GM23338 (cell line): ENCODE measurements around the gene BACE2. TPM values are rescaled to one million over a fixed set of nuclear protein-coding genes. Genes with fewer than 3 reads are reported as not detected.

Source experiments
- ATAC-seq: fragments of 200-7000 bp; cut with Tn5 transposase; 3 replicates; pipeline ENCODE4 v1.9.1; 2020
- DNase-seq: peaks from one replicate; pipeline ENCODE4 v3.0.0-alpha.2; 2015; ENCODE audit warnings: low spot score
- H2AFZ ChIP-seq: fragments of 200-600 bp; sonication (generic); 2 replicates; pipeline ENCODE4 v1.8.0; 2016; ENCODE audit warnings: antibody characterized with exemption, mild to moderate bottlenecking, moderate library complexity
- H3F3A ChIP-seq: fragments of 200-600 bp; sonication (generic); replicated peaks from 2 replicates; pipeline ENCODE4 v1.8.0; 2017; ENCODE audit warnings: antibody characterized with exemption, mixed run types, low read depth
- H3K27ac ChIP-seq: fragments of 200-600 bp; sonication (generic); 2 replicates; pipeline ENCODE4 v1.6.1; 2016; ENCODE audit warnings: low read depth
- H3K27me3 ChIP-seq: fragments of 200-600 bp; sonication (generic); 2 replicates; pipeline ENCODE4 v1.8.0; 2016; ENCODE audit warnings: mild to moderate bottlenecking, mixed run types, moderate library complexity; ENCODE audit not compliant: insufficient read depth
- H3K36me3 ChIP-seq: fragments of 200-600 bp; sonication (generic); 2 replicates; pipeline ENCODE4 v1.8.0; 2016; ENCODE audit warnings: mild to moderate bottlenecking; ENCODE audit not compliant: insufficient read depth
- H3K4me1 ChIP-seq: fragments of 200-600 bp; sonication (generic); 2 replicates; pipeline ENCODE4 v1.8.0; 2016; ENCODE audit warnings: mild to moderate bottlenecking, moderate library complexity; ENCODE audit not compliant: insufficient read depth
- H3K4me2 ChIP-seq: fragments of 200-600 bp; sonication (generic); 2 replicates; pipeline ENCODE4 v1.7.1; 2017; ENCODE audit warnings: mixed run types
- H3K4me3 ChIP-seq: fragments of 200-600 bp; sonication (generic); 2 replicates; pipeline ENCODE4 v1.6.1; 2016; ENCODE audit warnings: mixed run types
- H3K79me2 ChIP-seq: fragments of 200-600 bp; sonication (generic); replicated peaks from 2 replicates; pipeline ENCODE4 v1.8.0; 2017; ENCODE audit warnings: mild to moderate bottlenecking; ENCODE audit not compliant: insufficient read depth
- H3K9me2 ChIP-seq: fragments of 200-600 bp; sonication (generic); 2 replicates; pipeline ENCODE4 v1.8.0; 2017; ENCODE audit not compliant: insufficient read depth
- H4K20me1 ChIP-seq: fragments of 200-600 bp; sonication (generic); replicated peaks from 2 replicates; pipeline ENCODE4 v1.8.0; 2017; ENCODE audit warnings: mild to moderate bottlenecking; ENCODE audit not compliant: insufficient read depth
- H3K27ac Mint-ChIP-seq: 2 replicates; pipeline ENCODE4 v1.8.0; 2020; ENCODE audit warnings: inconsistent platforms, mild to moderate bottlenecking, moderate library complexity, mixed read lengths
- H3K27me3 Mint-ChIP-seq: 3 replicates; pipeline ENCODE4 v1.8.0; 2022; ENCODE audit warnings: low read depth, mild to moderate bottlenecking, moderate library complexity, mixed read lengths, inconsistent platforms; ENCODE audit not compliant: insufficient read depth, poor library complexity
- H3K36me3 Mint-ChIP-seq: 3 replicates; pipeline ENCODE4 v1.8.0; 2021; ENCODE audit warnings: low read depth, mild to moderate bottlenecking, inconsistent platforms, moderate library complexity, mixed read lengths
- H3K4me1 Mint-ChIP-seq: 3 replicates; pipeline ENCODE4 v1.8.0; 2020; ENCODE audit warnings: mild to moderate bottlenecking, inconsistent platforms, mixed read lengths
- H3K4me3 Mint-ChIP-seq: 3 replicates; pipeline ENCODE4 v1.8.0; 2021; ENCODE audit warnings: moderate library complexity, mild to moderate bottlenecking, inconsistent platforms, mixed read lengths
- H3K9me3 Mint-ChIP-seq: 3 replicates; pipeline ENCODE4 v1.8.0; 2020; ENCODE audit warnings: moderate library complexity, mild to moderate bottlenecking, inconsistent platforms, mixed read lengths
- CREB1 ChIP-seq: fragments of 250-450 bp; sonication (Bioruptor Pico); IDR thresholded peaks from 2 replicates; pipeline ENCODE4 v1.5.0; 2020; ENCODE audit warnings: low read depth, mild to moderate bottlenecking, moderate library complexity
- CTCF ChIP-seq, 2 experiments: fragments of 200-600 bp in 1 of 2; sonication (generic) in 1 of 2; conservative IDR thresholded peaks; 2 replicates each; pipeline versions ENCODE4 v1.5.1 to v1.6.1; 2016 to 2017; ENCODE audit warnings: antibody characterized with exemption in 2 of 2, low read depth in 2 of 2, mild to moderate bottlenecking in 2 of 2, moderate library complexity in 1 of 2
- EZH2 ChIP-seq: fragments of 200-600 bp; sonication (generic); IDR thresholded peaks from one replicate; pipeline ENCODE4 v1.8.0; 2017; ENCODE audit warnings: antibody characterized with exemption, mild to moderate bottlenecking, low read depth; ENCODE audit not compliant: unreplicated experiment
- EZH2phosphoT487 ChIP-seq: fragments of 200-600 bp; sonication (generic); IDR thresholded peaks from one replicate; pipeline ENCODE4 v1.8.1; 2018; ENCODE audit warnings: antibody characterized with exemption; ENCODE audit not compliant: unreplicated experiment
- JUNB ChIP-seq: IDR thresholded peaks from one replicate; pipeline ENCODE4 v1.6.1; 2016; ENCODE audit warnings: antibody characterized with exemption; ENCODE audit not compliant: unreplicated experiment
- NANOG ChIP-seq: IDR thresholded peaks from 2 replicates; pipeline ENCODE4 v1.6.1; 2016; ENCODE audit warnings: antibody characterized with exemption, borderline replicate concordance
- POLR2AphosphoS5 ChIP-seq: IDR thresholded peaks from 2 replicates; pipeline ENCODE4 v1.6.1; 2016; ENCODE audit warnings: antibody characterized with exemption, low read depth
- STAT1 ChIP-seq: IDR thresholded peaks from one replicate; pipeline ENCODE4 v1.6.1; 2016; ENCODE audit warnings: antibody characterized with exemption; ENCODE audit not compliant: unreplicated experiment
- ZNF114 ChIP-seq: fragments of 250-450 bp; sonication (Bioruptor Pico); IDR thresholded peaks from 2 replicates; pipeline ENCODE4 v1.5.0; 2020; ENCODE audit warnings: mild to moderate bottlenecking, moderate library complexity
- ZNF331 ChIP-seq: fragments of 250-450 bp; sonication (Bioruptor Pico); IDR thresholded peaks from 2 replicates; pipeline ENCODE4 v1.5.0; 2020; ENCODE audit warnings: low read depth, mild to moderate bottlenecking, moderate library complexity
- polyA plus RNA-seq: library from polyadenylated mRNA; unstranded; fragments of >200 nt; fragmentation: Nextera tagmentation; extraction: Ambion mirVana; gene quantifications from 2 replicates; pipeline ENCODE4 v1.2.1, GENCODE V29; 2016
- total RNA-seq: library from RNA; depleted of rRNA; stranded (reverse); fragments of >200 nt; shearing (Covaris generic); gene quantifications from 2 replicates; pipeline ENCODE4 v1.2.3, GENCODE V29; 2014
- TF ChIP-seq, protein P1 (sequence below): IDR thresholded peaks from one replicate; pipeline ENCODE4 v1.6.1; 2018; ENCODE audit warnings: antibody characterized with exemption; ENCODE audit not compliant: unreplicated experiment
- TF ChIP-seq, protein P2 (sequence below): fragments of 250-450 bp; sonication (Bioruptor Pico); IDR thresholded peaks from 2 replicates; pipeline ENCODE4 v1.5.0; 2020; ENCODE audit warnings: mild to moderate bottlenecking, moderate library complexity
- TF ChIP-seq, protein P3 (sequence below): IDR thresholded peaks from 2 replicates; pipeline ENCODE4 v1.6.1; 2016; ENCODE audit warnings: antibody characterized with exemption

The BACE2 gene
- total and polyA plus RNA-seq, 2 experiments from 2014 or later: 3.5 to 6.8 TPM

DNA sequence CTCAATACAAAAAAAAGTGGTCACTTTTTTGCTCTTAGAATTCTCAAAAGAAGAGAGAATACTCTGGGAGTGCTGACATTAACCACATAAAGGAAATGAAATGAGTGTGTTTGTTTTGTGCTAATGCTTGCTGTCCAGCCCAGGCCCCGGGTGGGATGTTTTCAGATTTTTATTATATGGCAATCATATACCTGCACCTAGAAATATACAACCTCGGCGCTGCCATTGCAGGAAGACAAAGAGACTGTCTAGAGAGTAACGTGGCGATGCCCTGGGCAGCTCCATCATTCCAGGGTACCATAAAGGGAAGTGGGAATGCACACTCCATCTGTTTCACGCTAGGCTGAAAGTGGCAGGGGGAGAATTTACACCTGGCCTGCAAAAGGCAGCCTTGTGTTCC is 7.1 kb downstream of the BACE2 start:
- Histone ChIP-seq H3F3A (no peaks in the 10 kb centered on the region), H3K4me2 (no peak overlapping the region), H3K9me2 (no peaks in the 10 kb centered on the region), H3K27me3 (peaks cover 3% of the 10 kb centered on the region), H3K79me2 (no peaks in the 10 kb centered on the region), H3K4me3 (no peak overlapping the region), H3K27ac (no peak overlapping the region), H4K20me1 (no peaks in the 10 kb centered on the region), H3K36me3 (no peaks in the 10 kb centered on the region), H3K4me1 (peaks cover 2% of the 10 kb centered on the region; the same call in 1 of the 2 replicates), H2AFZ (no peak overlapping the region)
- DNase-seq (no peak), ATAC-seq (no peak)
- no peaks in the 10 kb centered on the region for H3K9me3 Mint-ChIP-seq
- TF ChIP-seq, protein P1, sequence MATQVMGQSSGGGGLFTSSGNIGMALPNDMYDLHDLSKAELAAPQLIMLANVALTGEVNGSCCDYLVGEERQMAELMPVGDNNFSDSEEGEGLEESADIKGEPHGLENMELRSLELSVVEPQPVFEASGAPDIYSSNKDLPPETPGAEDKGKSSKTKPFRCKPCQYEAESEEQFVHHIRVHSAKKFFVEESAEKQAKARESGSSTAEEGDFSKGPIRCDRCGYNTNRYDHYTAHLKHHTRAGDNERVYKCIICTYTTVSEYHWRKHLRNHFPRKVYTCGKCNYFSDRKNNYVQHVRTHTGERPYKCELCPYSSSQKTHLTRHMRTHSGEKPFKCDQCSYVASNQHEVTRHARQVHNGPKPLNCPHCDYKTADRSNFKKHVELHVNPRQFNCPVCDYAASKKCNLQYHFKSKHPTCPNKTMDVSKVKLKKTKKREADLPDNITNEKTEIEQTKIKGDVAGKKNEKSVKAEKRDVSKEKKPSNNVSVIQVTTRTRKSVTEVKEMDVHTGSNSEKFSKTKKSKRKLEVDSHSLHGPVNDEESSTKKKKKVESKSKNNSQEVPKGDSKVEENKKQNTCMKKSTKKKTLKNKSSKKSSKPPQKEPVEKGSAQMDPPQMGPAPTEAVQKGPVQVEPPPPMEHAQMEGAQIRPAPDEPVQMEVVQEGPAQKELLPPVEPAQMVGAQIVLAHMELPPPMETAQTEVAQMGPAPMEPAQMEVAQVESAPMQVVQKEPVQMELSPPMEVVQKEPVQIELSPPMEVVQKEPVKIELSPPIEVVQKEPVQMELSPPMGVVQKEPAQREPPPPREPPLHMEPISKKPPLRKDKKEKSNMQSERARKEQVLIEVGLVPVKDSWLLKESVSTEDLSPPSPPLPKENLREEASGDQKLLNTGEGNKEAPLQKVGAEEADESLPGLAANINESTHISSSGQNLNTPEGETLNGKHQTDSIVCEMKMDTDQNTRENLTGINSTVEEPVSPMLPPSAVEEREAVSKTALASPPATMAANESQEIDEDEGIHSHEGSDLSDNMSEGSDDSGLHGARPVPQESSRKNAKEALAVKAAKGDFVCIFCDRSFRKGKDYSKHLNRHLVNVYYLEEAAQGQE: no peak
- no peak for TF ChIP-seq ZNF331 (CRISPR knock-in tag)
- TF ChIP-seq EZH2phosphoT487: no peak
- TF ChIP-seq EZH2: no peak
- TF ChIP-seq NANOG: no peak
- no peak for TF ChIP-seq POLR2AphosphoS5
- TF ChIP-seq, protein P2, sequence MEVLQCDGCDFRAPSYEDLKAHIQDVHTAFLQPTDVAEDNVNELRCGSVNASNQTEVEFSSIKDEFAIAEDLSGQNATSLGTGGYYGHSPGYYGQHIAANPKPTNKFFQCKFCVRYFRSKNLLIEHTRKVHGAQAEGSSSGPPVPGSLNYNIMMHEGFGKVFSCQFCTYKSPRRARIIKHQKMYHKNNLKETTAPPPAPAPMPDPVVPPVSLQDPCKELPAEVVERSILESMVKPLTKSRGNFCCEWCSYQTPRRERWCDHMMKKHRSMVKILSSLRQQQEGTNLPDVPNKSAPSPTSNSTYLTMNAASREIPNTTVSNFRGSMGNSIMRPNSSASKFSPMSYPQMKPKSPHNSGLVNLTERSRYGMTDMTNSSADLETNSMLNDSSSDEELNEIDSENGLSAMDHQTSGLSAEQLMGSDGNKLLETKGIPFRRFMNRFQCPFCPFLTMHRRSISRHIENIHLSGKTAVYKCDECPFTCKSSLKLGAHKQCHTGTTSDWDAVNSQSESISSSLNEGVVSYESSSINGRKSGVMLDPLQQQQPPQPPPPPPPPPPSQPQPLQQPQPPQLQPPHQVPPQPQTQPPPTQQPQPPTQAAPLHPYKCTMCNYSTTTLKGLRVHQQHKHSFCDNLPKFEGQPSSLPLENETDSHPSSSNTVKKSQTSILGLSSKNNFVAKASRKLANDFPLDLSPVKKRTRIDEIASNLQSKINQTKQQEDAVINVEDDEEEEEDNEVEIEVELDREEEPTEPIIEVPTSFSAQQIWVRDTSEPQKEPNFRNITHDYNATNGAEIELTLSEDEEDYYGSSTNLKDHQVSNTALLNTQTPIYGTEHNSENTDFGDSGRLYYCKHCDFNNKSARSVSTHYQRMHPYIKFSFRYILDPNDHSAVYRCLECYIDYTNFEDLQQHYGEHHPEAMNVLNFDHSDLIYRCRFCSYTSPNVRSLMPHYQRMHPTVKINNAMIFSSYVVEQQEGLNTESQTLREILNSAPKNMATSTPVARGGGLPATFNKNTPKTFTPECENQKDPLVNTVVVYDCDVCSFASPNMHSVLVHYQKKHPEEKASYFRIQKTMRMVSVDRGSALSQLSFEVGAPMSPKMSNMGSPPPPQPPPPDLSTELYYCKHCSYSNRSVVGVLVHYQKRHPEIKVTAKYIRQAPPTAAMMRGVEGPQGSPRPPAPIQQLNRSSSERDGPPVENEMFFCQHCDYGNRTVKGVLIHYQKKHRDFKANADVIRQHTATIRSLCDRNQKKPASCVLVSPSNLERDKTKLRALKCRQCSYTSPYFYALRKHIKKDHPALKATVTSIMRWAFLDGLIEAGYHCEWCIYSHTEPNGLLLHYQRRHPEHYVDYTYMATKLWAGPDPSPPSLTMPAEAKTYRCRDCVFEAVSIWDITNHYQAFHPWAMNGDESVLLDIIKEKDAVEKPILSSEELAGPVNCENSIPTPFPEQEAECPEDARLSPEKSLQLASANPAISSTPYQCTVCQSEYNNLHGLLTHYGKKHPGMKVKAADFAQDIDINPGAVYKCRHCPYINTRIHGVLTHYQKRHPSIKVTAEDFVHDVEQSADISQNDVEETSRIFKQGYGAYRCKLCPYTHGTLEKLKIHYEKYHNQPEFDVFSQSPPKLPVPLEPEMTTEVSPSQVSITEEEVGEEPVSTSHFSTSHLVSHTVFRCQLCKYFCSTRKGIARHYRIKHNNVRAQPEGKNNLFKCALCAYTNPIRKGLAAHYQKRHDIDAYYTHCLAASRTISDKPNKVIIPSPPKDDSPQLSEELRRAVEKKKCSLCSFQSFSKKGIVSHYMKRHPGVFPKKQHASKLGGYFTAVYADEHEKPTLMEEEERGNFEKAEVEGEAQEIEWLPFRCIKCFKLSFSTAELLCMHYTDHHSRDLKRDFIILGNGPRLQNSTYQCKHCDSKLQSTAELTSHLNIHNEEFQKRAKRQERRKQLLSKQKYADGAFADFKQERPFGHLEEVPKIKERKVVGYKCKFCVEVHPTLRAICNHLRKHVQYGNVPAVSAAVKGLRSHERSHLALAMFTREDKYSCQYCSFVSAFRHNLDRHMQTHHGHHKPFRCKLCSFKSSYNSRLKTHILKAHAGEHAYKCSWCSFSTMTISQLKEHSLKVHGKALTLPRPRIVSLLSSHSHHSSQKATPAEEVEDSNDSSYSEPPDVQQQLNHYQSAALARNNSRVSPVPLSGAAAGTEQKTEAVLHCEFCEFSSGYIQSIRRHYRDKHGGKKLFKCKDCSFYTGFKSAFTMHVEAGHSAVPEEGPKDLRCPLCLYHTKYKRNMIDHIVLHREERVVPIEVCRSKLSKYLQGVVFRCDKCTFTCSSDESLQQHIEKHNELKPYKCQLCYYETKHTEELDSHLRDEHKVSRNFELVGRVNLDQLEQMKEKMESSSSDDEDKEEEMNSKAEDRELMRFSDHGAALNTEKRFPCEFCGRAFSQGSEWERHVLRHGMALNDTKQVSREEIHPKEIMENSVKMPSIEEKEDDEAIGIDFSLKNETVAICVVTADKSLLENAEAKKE (CRISPR knock-in tag): no peak
- no peak for TF ChIP-seq ZNF114 (CRISPR knock-in tag)
- TF ChIP-seq CREB1 (CRISPR knock-in tag): no peak
- TF ChIP-seq STAT1: no peak
- TF ChIP-seq JUNB: no peak
- TF ChIP-seq, protein P3, sequence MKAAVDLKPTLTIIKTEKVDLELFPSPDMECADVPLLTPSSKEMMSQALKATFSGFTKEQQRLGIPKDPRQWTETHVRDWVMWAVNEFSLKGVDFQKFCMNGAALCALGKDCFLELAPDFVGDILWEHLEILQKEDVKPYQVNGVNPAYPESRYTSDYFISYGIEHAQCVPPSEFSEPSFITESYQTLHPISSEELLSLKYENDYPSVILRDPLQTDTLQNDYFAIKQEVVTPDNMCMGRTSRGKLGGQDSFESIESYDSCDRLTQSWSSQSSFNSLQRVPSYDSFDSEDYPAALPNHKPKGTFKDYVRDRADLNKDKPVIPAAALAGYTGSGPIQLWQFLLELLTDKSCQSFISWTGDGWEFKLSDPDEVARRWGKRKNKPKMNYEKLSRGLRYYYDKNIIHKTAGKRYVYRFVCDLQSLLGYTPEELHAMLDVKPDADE: no peak
- no peak for TF ChIP-seq CTCF (conservative IDR thresholded peaks at IDR 0.05; ENCODE audit: low read depth in 2 of 2)
- H3K4me3 Mint-ChIP-seq: no peak overlapping the region
- no peaks in the 10 kb centered on the region for H3K36me3 Mint-ChIP-seq
- peaks cover 6% of the 10 kb centered on the region for H3K27me3 Mint-ChIP-seq
- peaks cover 14% of the 10 kb centered on the region for H3K4me1 Mint-ChIP-seq
- H3K27ac Mint-ChIP-seq: no peak overlapping the region
